CD4-positive, alpha-beta T cell treated with Interferon alpha-2 for 1 hour (primary cell): ENCODE results near the gene SSTR5.

Experiments
- DNase-seq, 2 donors: peaks; one replicate each; pipeline ENCODE4 v3.0.0-alpha.2; 2020 to 2022

Gene SSTR5

GRCh38 chr16:1107731-1108130, 35.2 kb downstream of the SSTR5 start:
- no peak for DNase-seq

GRCh38 chr16:1108299-1109252, 36.0 kb downstream of the SSTR5 start:
- no peak for DNase-seq

- DNase-seq: no peak
Observed at GRCh38 chr16:1109648-1110047, 37.1 kb downstream of the SSTR5 start.

GRCh38 chr16:1112506-1113184, 40.1 kb downstream of the SSTR5 start:
- DNase-seq: no peak

- DNase-seq: no peak
Observed at GRCh38 chr16:1113489-1113888, 40.9 kb downstream of the SSTR5 start.

GRCh38 chr16:1113889-1114526, 41.5 kb downstream of the SSTR5 start:
- no peak for DNase-seq

- DNase-seq: no peak
Observed at GRCh38 chr16:1116693-1117077, 44.1 kb downstream of the SSTR5 start.

- DNase-seq: no peak
Observed at GRCh38 chr16:1117176-1117900, 44.8 kb downstream of the SSTR5 start.

- DNase-seq: no peak
Observed at GRCh38 chr16:1117926-1118325, 45.4 kb downstream of the SSTR5 start.

- no peak for DNase-seq
Observed at GRCh38 chr16:1119129-1119528, 46.6 kb downstream of the SSTR5 start.

- no peak for DNase-seq
Observed at GRCh38 chr16:1119766-1120576, 47.4 kb downstream of the SSTR5 start.

GRCh38 chr16:1120577-1120941, 48.0 kb downstream of the SSTR5 start:
- DNase-seq: no peak

- DNase-seq: no peak
Observed at GRCh38 chr16:1121009-1121408, 48.5 kb downstream of the SSTR5 start.

- DNase-seq: no peak
Observed at GRCh38 chr16:1121601-1122397, 49.3 kb downstream of the SSTR5 start.

GRCh38 chr16:1122398-1122765, 49.8 kb downstream of the SSTR5 start:
- DNase-seq: no peak

- no peak for DNase-seq
Observed at GRCh38 chr16:1123525-1124230, 51.1 kb downstream of the SSTR5 start.

- DNase-seq: no peak
Observed at GRCh38 chr16:1124291-1124690, 51.7 kb downstream of the SSTR5 start.

GRCh38 chr16:1124795-1125194, 52.2 kb downstream of the SSTR5 start:
- no peak for DNase-seq

GRCh38 chr16:1125471-1125870, 52.9 kb downstream of the SSTR5 start:
- DNase-seq: peak in 1 of 2 donors; percentile 8

GRCh38 chr16:1126044-1126443, 53.5 kb downstream of the SSTR5 start:
- DNase-seq: no peak

- DNase-seq: no peak
Observed at GRCh38 chr16:1126586-1126985, 54.0 kb downstream of the SSTR5 start.
